Spinal cord (tissue), 10 donors: ENCODE measurements around the gene SLC35G6. TPM values are rescaled to one million over a fixed set of nuclear protein-coding genes. Genes with fewer than 3 reads are reported as not detected.
"Not testable (repeated sequence)": the region's sequence is repeated elsewhere in the genome, so short reads cannot be mapped to it uniquely, and the experiment has no call there.

Experiments used
- DNase-seq, 6 donors: peaks; one replicate each; pipeline versions ENCODE4 v3.0.0 to v3.0.0-alpha.2; 2013 to 2015; ENCODE audit warnings: low spot score in 6 of 6, low read depth in 4 of 6
- H3K27ac ChIP-seq: one replicate; pipeline ENCODE4 v1.5.1; 2013; ENCODE audit warnings: low read depth, low read length, control low read depth
- H3K27me3 ChIP-seq: one replicate; pipeline ENCODE4 v1.6.1; 2013; ENCODE audit warnings: low read length; ENCODE audit not compliant: control insufficient read depth, insufficient read depth
- H3K36me3 ChIP-seq: one replicate; pipeline ENCODE4 v1.6.1; 2013; ENCODE audit warnings: low read length; ENCODE audit not compliant: control insufficient read depth, insufficient read depth
- H3K4me1 ChIP-seq: one replicate; pipeline ENCODE4 v1.6.1; 2013; ENCODE audit warnings: low read length; ENCODE audit not compliant: control insufficient read depth, insufficient read depth
- H3K4me3 ChIP-seq: one replicate; pipeline ENCODE4 v1.5.1; 2013; ENCODE audit warnings: low read depth, low read length, control low read depth
- H3K9me3 ChIP-seq: one replicate; pipeline ENCODE4 v1.6.1; 2013; ENCODE audit warnings: low read length; ENCODE audit not compliant: control insufficient read depth, insufficient read depth
- WGBS: methylation state at CpG from one replicate; pipeline ENCODE4 v1.1.5; 2013; ENCODE audit warnings: missing lambda C conversion rate; ENCODE audit not compliant: insufficient coverage; 5-methylcytosine and 5-hydroxymethylcytosine counted together
- polyA plus RNA-seq, 2 donors: library from polyadenylated mRNA; unstranded; fragments of 120-200 nt; gene quantifications; one replicate each; pipeline ENCODE4 v1.2.1, GENCODE V29; 2013; ENCODE audit not compliant: insufficient read length in 2 of 2
- total RNA-seq, 2 donors: library from RNA; depleted of rRNA in 1 of 2; stranded (reverse); fragments of 120-200 nt in 1 of 2; fragments of >200 nt in 1 of 2; gene quantifications; one replicate each; pipeline versions ENCODE4 v1.2.3 to v1.2.4, GENCODE V29; 2013 to 2014
- donor health status: healthy.

Gene SLC35G6
- total and polyA plus RNA-seq, 4 donors = 0.40 to 1.4 TPM; not detected in 2

DNA sequence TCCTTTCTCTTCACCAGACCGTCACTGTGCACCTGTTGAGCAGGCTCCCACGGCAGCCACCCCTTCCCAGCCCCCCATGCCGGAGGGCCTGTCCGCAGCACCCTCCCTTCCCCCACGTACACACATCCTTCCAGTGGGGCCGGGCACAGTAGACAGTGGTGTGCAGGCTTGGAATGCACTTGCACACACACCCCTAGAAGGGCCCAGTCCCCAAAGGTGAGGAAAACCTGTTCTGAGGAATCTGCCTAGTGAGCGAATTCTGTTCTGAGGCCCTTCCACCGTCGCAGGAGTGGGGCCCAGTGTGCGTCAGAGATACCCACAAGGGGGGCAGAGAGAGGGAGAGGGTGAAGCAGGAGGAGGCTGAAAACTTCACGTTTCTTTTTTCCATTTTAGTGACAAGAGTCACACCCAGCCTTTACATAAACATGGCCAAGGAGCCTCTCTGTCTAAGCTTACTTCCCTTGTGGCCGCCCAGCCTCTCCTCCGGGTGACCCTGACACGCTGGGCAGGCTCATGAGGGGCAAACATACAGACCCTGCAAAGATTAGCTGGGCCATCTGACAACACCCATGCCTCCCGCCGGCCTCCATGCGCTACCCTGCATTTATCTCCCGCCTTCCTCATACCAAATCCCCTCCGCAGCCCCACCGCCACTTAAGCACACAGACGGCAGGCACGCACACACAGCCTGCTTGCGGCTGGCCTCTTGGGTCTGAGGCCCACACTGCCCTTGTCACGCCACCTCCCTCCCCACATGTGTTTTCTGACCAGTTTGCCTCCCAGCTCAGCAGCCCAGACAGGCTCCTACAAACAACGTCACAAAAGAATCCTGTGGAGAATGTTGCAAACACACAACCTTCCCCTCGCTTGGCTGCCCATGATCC, 3.6 kb upstream of the SLC35G6 start:
- WGBS = 28% methylated on average over 24 of the region's 26 CpGs
- Histone ChIP-seq H3K27ac (peak overlapping the region; percentile 94), H3K9me3 (no peaks in the 10 kb centered on the region), H3K27me3 (no peaks in the 10 kb centered on the region), H3K36me3 (peaks cover 12% of the 10 kb centered on the region), H3K4me3 (peak overlapping the region; percentile 65), H3K4me1 (peaks cover 52% of the 10 kb centered on the region)
- DNase-seq = peak in 2 of 6 donors; percentile 25 to 47

GRCh38 chr17:7478276-7479212, 2.7 kb upstream of the SLC35G6 start:
- no peaks in the 10 kb centered on the region for H3K9me3 ChIP-seq
- WGBS = 20% methylated on average over 36 of the region's 40 CpGs
- peaks cover 62% of the 10 kb centered on the region for H3K4me1 ChIP-seq
- peak overlapping the region; percentile 94 for H3K27ac ChIP-seq
- no peaks in the 10 kb centered on the region for H3K27me3 ChIP-seq
- peaks cover 12% of the 10 kb centered on the region for H3K36me3 ChIP-seq
- DNase-seq = peak in 2 of 6 donors; percentile 23 to 75
- H3K4me3 ChIP-seq = peak overlapping the region; percentile 65

DNA sequence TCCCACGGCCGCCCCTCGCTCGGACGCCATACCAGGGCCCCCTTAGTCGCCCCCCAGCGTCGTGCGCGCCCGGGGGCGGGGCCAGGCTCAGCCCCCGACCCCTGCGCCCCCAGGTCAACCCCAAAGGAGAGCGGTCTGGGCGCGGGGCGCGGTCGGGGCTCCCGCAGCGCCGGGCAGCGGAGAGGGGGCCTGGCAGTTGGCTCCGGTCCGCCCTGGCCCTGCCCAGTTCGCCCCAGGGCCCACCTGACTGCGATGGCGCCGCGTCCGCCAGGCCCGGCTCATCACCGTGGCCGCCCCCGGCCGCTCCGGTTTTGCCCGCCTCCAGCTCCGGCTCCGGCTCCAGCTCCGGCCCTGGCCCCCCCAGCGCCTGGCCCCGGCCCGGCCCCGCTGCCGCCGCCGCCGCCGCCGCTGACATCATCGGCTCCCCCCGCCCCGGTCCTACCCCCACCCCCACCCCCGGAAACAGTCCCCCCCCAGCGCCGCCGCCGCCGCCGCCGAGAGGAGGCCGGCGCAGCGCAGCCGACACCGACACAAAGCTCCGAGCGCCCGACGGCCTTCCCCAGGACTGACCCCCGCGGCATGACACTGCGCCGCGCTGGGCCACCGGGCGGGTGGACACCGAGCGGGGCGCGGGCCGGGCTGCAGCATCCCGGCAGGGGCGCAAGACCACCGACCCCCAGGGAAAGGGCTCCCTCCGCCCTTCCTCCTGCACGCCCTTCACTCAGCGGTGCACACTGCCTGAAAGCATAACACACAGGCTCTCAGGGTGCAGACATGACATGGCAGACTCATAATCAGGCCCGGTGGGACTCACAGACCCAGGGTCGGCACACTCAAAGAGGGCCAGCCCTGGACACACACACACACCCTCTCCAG, 1.8 kb upstream of the SLC35G6 start, which contains the start of gene ZBTB4:
Gene ZBTB4, minus strand, starts transcription at position 419 of the 876 bp plus-strand sequence. CDS start 12,830 bp downstream, outside the sequence.
- peaks cover 63% of the 10 kb centered on the region for H3K4me1 ChIP-seq
- 0% methylated on average over 77 of the region's 92 CpGs for WGBS
- peak in 3 of 6 donors; percentile 47 to 84 (median 84) for DNase-seq

GRCh38 chr17:7480089-7480384, 1.2 kb upstream of the SLC35G6 start:
- peaks cover 63% of the 10 kb centered on the region for H3K4me1 ChIP-seq
- WGBS = 7% methylated on average over 5 of the region's 8 CpGs
- peak overlapping the region; percentile 94 for H3K27ac ChIP-seq
- no peaks in the 10 kb centered on the region for H3K27me3 ChIP-seq
- H3K9me3 ChIP-seq = no peaks in the 10 kb centered on the region
- H3K36me3 ChIP-seq = peaks cover 7% of the 10 kb centered on the region
- peak overlapping the region; percentile 65 for H3K4me3 ChIP-seq
- no peak for DNase-seq

More for the DNA sequence above, 1.8 kb upstream of the SLC35G6 start, which contains the start of gene ZBTB4:
- no peaks in the 10 kb centered on the region for H3K27me3 ChIP-seq
- peak within 1 kb of the TSS; percentile 65 for H3K4me3 ChIP-seq
- H3K27ac ChIP-seq = peak within 1 kb of the TSS; percentile 94
- no peaks in the 10 kb centered on the region for H3K9me3 ChIP-seq
- H3K36me3 ChIP-seq = peaks cover 7% of the 10 kb centered on the region

GRCh38 chr17:7481842-7482741, 846 bp downstream of the SLC35G6 start:
- DNase-seq, H3K9me3 ChIP-seq, H3K27ac ChIP-seq, H3K27me3 ChIP-seq, H3K36me3 ChIP-seq, H3K4me3 ChIP-seq: not testable (repeated sequence)
- peaks cover 69% of the 10 kb centered on the region for H3K4me1 ChIP-seq
- WGBS = 87% methylated on average over 27 of the region's 31 CpGs

DNA sequence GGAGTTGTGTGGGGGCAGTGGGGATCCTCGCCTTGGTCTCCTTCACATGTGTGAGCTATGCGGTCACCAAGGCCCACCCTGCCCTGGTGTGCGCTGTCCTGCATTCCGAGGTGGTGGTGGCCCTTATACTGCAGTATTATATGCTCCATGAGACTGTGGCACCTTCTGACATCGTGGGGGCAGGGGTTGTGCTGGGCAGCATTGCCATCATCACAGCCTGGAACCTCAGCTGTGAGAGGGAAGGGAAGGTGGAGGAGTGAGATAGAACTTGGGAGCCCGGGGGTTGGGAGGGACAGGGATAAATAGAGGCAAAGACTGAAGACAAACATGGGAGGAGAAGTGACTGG, 1.5 kb downstream of the SLC35G6 start:
- Histone ChIP-seq H3K27ac (peak overlapping the region; percentile 100), H3K4me3 (peak overlapping the region; percentile 86), H3K4me1 (peaks cover 65% of the 10 kb centered on the region)
- H3K36me3 ChIP-seq, H3K27me3 ChIP-seq, H3K9me3 ChIP-seq, DNase-seq: not testable (repeated sequence)
- 83% methylated on average over 6 of the region's 6 CpGs for WGBS

DNA sequence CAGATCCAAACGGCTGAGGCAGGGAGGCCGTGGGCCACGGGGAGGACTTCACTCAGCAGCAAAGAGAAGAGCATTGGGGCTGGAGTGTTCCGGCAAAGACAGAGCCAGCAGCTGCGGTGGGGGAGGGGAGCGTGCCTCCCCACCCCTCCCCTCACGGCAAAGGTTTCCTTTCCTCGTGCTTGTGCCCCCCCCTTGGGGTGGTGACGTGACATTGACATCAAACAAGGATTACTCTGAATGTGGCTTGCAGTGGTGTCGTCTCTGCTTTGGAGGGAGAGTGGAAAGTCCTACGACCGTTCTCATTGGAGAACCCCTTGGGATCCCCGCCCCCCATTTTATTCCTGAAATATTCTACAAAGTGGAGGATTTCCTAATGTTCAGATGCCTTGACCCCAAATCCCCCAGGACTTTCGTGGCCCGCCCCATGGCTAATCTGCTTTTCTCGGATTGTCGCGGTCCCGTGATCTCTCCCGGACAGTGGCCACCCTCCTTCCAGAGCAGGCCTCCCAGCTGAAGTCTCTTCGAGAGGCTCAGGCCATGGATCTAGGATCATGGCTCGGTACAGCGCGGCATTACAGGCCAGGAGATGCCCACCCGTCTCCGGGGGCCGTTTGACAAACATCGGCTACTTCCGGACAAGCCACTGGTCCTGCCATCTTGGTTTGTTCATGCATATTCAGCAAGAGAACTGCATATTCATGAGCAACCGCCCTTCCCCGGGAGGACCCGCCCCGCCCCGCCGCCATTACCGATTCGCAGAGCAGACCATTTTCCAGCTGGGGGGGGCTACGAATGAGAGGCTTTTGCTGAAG, 2.2 kb downstream of the SLC35G6 start:
- peaks cover 59% of the 10 kb centered on the region for H3K4me1 ChIP-seq
- peak overlapping the region; percentile 100 for H3K27ac ChIP-seq
- peak; percentile 68 to 99 (median 86) for DNase-seq
- under 1% methylated on average over 27 of the region's 38 CpGs for WGBS
- H3K36me3 ChIP-seq = peaks cover 4% of the 10 kb centered on the region
- peak overlapping the region; percentile 86 for H3K4me3 ChIP-seq
- no peaks in the 10 kb centered on the region for H3K9me3 ChIP-seq
- no peaks in the 10 kb centered on the region for H3K27me3 ChIP-seq
